ENCODE measurements around the gene MUC22.

DNA sequence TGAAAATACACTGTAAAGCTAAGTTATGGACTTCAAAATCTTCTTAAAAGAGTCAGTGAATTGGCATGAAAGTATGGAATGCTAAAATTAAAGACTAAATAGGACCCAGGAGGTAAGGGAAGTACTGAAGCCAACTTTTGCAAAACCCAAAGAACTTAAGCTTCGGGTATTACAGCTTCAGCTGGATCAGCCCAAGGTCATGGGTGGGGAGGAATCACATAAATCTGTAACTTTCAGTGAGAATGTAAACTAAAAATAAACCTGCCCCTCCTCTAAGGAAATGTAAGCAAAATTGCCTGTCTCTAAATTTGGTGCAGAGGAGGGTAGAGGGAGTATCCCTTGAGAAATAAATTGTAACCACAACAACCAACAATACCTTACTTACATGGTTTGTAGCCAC, 31.1 kb upstream of the MUC22 start:
- TF ChIP-seq YY1 (IDR thresholded peaks at IDR 0.05; ENCODE audit: insufficient read depth, insufficient read length) (no peak), ZNF274 (IDR thresholded peaks at IDR 0.05; ENCODE audit: low read depth, low read length) (no peak), SUZ12 (IDR thresholded peaks at IDR 0.05; ENCODE audit: extremely low read depth, insufficient read depth, insufficient read length) (no peak)
